HG02885 (cell line): ENCODE results near the gene MPP3.

Source experiments
- ATAC-seq: cut with Tn5 transposase; IDR thresholded peaks from one replicate; pipeline ENCODE4 v1.9.1; 2021; ENCODE audit warnings: mild to moderate bottlenecking; ENCODE audit not compliant: unreplicated experiment, poor library complexity

Gene MPP3

DNA sequence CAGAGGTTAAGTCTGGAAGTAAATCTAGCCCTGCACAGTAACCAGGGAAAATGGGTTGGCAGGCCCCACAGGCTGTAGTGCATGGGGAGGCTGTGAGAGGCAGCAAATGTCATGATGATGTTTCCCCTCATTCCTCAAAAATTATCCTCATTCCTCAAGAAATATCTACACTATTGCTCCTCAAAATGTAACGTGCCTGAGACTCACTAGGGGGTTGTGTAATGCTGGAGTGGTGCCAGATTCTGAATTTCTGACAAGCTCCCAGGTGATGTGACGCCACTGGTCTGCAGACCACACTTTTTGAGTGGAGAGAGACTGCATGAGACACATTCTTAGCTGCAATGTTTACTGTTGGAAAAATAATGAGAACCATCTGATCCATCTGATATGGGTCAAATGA, 1.2 kb upstream of the MPP3 start:
- ATAC-seq = no peak

DNA sequence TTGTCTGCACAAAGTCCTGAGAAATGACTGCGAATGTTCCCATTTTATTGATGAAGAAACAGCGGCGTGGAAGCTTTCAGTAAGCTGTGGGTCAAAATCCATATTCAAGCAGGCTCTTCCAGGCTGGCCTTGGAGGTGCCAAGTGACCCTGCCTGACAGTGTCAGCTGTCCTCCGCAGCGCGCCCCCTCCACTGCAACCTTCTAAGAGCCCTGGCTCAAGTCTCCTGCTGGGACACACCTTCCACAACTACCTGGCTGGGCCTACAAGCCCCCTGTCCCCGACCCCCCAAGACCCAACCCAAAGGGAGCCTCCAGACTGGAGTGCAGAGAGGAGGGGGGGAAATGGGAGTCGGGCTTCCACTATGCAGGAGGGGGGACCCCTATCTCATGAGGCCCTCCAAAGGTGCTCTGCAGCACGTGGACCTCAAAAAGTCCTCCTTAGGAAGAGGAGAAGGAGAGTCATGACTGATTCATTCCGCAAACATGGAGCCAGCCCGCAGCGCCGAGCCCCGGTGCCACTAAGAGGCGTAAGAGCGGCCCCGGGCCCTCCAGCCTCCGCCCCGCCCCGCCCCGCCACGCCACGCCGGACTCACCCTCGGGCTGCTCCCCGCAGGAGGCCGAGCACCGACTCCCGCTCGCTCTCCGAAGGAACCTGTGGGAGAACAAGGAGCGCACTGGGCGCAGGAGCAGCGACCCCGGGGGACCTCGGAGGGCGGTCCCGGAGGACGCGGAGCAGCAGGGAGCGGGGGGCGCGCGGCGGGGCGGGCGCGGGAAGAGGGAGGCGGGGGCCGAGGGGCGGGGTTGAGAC, 574 bp downstream of the MPP3 start:
- no peak for ATAC-seq

DNA sequence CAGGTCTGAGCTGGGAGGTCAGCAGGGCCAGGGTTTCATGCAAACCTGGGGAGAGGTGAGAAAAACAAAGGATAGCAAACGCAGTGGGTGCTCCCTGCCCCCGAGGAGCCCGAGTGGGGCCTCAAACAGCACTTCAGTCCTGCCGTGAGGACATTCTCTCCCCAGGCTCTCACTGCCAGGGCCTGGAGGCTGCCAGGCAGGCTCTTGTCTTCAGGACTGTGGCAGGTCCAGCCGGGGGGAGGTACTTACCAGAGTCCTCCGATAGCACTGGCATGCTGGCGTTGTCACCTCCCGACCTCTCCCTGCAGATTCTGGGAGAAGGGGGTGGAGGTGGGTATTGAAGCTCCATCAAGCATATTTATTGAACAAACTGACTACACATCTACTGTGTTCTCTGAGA, 1.3 kb downstream of the MPP3 start:
- ATAC-seq = no peak

DNA sequence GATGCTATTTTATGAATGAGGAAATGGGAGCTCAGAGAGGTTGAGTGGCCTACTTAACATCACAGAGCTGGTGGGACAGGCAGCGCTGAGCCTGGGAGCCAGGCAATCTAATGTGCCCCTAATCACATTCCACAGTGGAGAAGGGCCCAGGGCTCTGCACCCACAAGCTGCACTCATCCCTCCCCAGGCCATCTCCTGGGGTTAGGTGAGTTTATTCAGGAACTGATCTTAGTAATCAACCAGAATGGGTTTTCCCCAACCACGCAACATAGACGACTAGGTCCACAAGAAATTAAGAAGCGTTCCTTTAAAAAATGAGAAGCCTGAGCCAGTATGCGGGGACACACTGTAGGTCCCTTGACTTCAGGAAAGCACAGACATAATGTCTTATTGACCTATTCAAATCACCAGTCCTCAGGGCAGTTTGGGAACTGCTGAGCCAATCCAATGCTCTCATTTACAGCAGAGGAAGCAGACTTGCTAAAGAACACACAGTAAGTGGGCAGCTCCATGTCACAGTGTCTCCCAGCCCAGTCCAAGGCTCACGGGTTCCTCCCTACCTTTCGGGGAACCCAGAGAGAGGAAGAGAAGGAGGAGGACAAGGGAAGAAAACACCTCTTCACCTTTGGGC, 2.3 kb downstream of the MPP3 start:
- no peak for ATAC-seq

DNA sequence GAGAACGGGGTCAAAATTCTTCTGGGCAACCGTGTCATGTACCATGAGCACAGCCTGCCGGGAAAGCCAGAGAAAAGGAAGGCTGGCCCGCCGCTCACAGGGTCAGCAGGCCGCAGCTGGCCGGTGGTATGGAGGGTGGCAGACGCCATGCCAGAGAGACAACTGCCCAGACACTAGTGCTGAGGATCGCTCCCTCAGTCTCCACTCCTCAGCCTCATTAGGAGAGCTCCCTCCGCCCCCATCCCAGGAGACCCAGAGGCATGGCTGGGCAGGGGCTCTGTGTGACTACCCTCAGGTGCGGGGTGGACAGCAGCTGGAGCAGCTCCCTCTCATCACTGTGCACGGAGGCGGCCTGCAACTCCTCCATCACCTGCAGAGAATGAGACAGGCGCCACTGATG, 3.2 kb downstream of the MPP3 start:
- no peak for ATAC-seq

DNA sequence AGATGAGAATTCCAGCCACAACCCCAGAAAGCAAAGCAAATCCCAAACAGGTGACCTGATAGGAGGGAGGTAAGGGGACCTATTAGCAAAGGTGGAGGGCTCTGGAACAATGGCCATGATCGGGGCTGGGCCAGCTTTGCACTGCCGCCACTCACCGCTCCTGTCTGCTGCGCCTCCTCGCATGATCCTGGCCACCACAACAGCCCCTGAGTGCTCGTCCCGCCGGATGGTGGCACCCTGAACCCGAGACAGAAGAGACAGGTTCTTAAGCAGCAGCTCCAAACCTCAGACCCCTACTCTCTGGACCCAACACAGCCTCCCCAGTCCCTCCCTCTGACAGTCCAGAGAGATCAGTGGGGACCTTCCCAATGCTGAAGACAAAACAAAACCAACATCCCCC, 5.3 kb downstream of the MPP3 start:
- no peak for ATAC-seq

DNA sequence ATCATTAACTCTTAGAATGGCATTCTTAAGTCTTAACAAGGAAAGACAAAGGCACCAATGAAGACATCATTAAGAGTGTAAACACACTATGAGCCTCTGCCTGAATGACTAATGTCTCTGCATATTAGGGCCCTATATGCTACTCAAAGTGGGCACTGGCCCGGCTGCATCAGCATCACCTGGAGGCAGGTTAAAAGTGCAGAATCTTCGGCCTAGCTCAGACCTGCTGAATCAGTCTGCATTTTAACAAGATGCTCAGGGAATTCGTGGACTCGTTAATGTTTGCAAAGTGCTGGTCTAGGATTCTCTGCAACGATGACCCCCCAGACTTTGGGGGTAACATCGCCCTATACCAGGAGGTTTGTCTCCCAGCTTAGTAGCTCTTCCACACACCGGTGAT, 6.7 kb downstream of the MPP3 start:
- no peak for ATAC-seq

DNA sequence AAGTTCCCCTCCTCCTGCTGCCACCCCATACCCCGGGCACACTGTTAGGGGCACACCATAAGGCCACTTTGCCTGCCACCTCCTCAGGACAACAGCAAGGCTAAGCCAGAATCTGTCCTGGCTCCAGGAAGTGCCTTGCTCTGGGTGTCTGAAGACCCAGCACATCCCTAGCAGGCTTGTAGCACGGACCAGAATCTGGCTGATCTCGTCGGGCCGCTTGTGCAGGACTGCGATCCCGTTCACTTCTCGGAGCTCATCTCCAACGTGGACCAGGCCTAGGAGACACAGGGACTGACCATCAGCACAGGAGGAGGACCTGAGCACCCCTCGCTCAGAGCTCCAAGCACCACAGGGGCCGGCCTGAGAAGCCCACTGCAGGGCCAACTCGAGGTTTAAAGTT, 7.4 kb downstream of the MPP3 start:
- ATAC-seq = no peak

DNA sequence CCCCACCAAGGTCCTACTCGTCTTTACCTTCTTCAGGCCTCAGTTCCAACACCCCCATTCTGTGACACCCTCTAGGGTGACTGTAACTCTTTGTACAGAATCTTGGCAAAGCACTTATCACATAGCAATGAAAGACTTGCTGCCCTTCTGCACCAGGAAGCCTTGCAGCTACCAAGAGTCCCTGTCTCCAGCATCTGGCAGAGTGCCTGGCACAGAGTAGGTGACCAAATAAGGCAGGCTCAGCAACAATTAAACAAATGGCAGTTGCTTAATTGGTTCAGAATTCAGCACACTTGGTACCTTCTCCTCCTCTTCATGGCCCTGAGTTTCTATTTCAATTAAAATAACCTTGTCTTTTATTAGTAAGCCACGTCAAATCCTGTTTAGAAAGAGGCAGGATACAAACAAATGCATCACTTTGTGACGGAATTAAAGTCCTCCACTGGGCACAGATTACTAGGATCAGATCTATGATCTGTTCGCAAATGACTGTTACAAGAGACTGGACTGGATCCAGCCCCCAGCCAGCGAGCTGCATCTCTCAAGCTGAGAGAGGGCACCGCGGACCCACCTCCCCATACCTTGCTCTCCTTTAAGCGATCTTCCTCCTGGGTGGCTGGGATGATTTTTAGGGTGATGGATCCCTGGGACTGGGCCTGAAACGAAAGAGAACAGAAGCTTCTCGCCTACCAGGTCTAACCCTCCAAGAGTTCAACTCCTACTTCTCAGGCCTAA, 9.4 kb downstream of the MPP3 start:
- no peak for ATAC-seq

DNA sequence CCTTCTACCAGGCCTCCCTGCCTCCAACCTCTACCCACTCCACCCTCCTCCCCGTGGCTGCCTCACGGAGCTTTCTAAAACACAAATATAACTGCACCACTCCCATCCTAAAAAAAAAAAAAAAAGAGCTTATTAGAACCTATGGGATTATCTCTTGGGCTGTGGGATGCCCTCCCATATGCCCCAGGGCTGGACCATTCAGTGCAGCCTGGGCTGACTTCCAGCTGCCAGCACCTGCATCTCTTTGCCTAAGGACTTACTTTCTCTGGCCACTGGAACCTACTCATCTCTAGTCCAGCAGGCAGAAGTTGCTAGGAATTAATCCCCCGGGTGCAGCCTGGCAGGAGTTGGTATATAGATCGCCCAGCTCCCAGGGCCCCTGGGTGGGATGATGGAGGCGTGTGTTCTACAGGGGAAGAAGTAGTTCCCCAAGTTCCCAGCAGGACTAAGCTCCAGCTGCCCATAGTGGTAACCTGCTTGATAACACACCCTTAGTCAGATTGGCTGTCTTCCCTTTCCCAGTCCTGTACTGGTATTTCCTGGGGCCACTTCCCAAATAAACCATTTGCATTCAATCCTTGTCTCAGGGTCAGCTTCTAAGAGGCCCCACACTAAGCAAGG, 10.3 kb downstream of the MPP3 start:
- no peak for ATAC-seq

DNA sequence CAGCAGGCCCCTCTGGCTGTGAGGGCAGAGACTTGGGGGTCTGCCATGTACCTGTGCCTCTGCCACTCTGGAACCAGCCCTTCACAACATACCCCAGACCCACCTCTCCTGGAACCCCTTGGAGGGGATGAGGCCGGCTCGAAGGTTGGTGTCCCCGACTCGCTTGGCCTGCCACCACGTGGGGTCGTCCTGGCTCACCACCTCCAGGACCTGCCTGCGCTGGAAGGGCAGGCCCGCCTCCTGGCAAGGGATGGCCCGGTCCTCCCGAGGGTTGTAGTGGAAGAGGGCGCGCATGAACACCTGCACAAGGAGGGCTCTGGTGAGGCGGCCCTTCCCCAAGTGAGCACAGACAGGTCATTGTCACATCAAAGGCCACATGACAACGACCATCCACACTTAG, 12.2 kb downstream of the MPP3 start:
- no peak for ATAC-seq

DNA sequence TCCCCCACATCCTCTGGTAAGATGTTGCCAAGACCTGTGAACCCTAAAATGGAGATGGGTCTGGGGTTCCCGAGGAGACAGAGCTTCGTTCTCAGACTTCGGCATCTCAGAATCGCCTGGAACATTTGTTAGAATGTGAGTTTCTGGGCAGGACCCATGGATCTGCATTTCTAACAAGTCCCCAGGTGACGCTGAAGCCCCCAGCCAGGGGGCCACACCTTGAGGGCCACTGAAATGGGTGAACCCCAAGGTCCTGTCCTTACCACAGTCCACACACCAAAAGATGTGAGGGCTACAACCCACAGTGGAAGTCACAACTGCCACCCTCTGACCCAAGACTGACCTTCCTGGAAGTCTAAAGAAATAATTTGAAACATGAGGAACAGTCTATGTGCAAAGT, 14.0 kb downstream of the MPP3 start:
- ATAC-seq = no peak

DNA sequence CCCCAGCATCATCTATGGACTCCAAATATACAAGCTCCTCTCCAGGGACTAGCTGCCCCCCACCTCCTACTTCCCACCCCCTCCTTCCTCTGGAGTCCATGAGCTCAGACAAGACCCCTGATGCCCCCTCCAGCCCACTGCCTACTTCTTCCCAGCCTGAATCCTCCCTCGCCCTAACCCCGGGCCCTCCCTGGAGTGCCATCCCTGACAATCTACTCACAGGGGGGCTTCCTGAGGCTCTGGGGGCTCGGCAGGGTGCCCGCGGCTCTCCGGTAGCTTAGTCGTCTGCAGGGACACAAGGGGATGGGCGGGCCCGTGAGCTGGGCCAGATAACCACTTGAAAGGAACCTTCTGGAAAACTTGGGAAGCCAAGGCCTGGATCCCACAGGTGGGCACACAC, 15.1 kb downstream of the MPP3 start:
- no peak for ATAC-seq

DNA sequence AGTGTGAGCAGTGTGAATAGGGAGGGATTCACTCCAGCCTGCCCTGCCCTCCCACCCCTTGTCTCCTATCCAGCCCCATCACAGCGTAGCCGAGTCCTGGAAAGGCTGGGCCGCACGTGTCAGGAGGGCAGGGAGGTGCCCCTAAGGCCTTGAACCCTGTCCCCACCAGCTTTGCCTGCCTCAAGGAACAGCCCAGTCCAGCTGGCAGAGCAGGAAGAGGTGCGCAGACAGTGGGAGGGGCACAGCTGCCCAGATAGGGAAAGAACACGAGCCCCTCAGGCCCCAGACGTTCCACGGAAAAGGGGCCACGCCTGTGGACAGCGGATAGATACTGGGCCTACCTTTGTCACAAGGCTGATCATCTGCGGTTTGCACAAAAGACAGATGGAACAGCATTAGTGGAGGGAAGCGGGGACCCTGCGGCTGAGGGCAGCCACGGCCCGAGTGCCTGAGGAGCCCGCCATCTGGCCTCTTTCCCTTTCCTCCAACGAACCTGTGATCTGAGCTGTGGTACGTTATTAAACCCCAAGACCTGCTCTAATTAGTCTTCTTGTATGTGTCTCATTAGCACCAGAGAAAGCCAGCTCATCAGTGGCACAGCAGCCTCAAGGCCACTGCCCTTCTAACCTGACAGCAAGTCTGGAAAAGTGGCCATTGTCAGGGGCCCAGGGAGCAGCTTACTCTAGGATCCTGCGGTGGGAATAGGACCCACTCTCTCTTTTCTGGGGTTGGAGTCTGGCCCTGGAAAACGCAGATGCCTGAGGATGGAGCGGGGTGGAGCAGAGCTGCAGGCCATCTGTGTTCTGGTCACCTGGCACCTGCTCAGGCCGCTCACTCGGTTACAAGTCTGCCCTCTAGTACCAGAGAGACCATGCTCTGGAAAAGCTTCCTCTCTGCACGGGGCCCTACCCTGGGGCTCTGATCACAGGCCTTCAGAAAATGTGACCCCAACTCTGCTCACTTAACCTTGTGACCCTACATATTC, 16.3 kb downstream of the MPP3 start:
- ATAC-seq = no peak

DNA sequence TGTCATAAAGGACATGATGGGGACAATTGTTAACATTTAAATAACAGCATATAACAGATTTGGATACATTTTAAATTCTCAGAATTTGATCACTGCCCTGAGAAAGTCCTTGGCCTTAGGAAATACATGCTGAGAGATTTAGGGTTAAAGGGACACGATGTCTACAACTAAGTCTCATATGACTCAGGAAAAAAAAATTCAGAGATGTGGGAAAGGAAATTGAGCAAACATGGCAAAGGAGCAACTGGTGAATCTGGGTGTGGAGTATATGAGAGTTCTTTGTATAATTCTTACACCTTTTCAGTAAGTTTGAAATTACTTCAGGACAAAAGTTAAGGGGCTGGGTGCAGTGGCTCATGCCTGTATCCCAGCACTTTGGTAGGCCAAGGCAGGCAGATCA, 18.2 kb downstream of the MPP3 start:
- ATAC-seq = no peak

DNA sequence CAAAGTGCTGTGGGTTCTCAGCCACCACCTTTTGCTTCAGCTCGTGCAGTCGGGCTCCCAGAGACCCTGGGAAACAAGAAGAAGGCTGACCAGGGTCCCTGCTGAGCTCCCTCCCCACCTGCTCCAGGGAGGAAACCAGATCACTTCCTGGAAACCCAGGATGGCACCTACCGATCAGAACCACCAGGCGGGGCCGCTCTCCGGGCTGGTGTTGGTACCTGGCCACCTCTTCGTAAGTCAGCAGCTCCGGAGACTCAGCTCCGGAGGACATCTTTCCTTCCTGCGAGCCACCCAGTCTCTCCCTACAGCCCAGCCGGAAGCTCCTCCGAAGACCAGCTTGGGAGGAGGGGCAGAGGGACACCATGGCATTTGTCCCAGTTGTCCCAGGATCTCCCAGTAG, 18.9 kb downstream of the MPP3 start:
- ATAC-seq = no peak

DNA sequence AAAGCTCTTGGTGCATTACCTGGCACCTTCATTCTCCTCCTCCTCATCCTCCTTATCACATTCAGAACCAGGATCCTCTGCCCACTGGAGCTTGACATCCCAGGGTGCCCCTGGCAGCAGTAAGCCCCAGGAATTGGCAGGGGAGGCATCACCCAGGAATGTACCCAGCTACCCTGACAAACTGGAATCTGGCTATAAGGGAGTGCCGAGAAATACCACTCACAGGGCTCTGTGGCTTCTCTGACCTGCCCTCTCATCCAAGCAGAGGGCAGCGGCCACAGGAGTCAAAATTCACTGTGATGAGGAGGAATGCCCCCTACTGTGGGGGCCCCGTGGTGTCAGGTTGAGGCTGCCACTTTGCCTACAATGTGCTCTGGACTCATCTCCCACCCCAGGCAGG, 19.6 kb downstream of the MPP3 start:
- ATAC-seq = no peak

DNA sequence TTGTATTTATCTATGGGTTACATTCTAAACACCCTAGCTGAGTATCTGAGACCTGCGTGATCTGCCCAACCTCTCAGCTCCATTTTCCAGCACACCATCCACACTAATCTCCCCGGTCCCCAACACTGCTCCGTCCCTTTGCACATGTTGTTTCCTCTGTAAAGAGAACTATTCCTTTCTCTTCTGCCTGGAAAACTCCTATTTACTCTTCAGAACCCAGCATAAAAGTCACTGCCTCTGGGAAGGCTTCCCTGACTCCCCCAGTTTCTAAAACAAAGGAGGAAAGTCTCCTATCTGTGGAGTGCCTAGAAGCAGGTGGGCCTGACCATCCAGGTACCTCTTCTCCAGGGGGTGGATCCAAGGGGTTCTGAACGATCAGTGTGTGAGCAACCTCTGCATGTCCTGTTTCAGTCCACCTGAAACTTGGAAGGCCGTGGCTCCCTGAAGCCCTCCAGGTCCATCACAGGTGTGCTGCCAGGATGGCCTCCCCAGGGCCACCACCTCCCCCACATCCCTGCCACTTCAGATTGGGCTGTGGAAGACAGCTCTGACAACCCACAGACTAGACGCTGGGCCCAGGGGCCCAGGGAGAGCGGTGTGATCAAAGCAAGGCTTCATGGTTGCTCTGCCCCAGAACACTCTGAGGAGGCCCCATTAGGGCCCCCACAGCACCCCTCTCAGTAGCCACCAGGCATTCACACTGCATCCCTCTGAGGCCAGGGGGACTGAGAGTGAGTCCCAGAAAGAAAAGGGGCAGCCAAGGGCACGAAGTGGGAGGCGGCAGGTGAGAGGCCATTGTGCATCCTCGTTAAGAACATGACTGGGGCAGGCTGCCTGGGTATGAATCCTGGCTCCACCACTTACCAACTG, 20.3 kb downstream of the MPP3 start:
- ATAC-seq = no peak

DNA sequence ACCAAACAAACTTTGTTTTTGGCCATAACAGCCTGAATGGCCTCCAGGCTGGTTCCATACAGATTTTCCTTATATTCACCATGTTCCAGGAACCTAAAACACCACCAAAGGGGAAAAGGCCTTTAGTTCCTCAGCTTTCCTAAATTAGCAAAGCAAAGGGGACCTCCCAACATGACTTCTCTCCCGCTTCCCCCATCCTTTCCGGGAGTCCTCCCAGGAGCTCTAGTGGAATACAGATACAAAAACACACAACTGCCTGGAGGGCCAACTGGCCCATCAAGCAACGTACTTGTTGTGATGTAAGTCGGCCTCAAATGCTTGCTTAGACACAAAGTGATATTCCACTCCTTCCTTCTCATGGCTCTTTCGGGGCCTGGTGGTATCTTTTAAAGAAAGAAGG, 22.1 kb downstream of the MPP3 start:
- ATAC-seq = no peak
